ENCODE results near the gene SLC35D1. TPM values are rescaled to one million over a fixed set of nuclear protein-coding genes. Genes with fewer than 3 reads are reported as not detected.

SLC35D1 gene
- total and polyA plus RNA-seq, 4 experiments from 2014 or later, result 2.1 to 17.7 (median 10.2) TPM

Other genes with a start within 250 kb of the SLC35D1 start
- 10 to 100 TPM in 1 of 2 experiments, 1 to 10 TPM in 1; 7.9 to 11.4 TPM for gene DNAI4, start 129.3 kb downstream of the SLC35D1 start, total RNA-seq
- 1 to 10 TPM; 1.3 to 2.1 TPM for gene DNAI4, start 129.3 kb downstream of the SLC35D1 start, polyA plus RNA-seq
- gene MIER1, start 129.2 kb downstream of the SLC35D1 start, total RNA-seq, result 10 to 100 TPM; 77.0 to 81.3 TPM
- gene MIER1, start 129.2 kb downstream of the SLC35D1 start, polyA plus RNA-seq, result 10 to 100 TPM; 25.5 to 41.3 TPM
- not detected for gene C1orf141, start 80.8 kb upstream of the SLC35D1 start, total RNA-seq
- gene C1orf141, start 80.8 kb upstream of the SLC35D1 start, polyA plus RNA-seq, result not detected
- 1 to 10 TPM in 1 of 2 experiments, under 1 TPM in 1; 0.47 to 1.1 TPM for gene IL23R, start 112.3 kb upstream of the SLC35D1 start, total RNA-seq
- 1 to 10 TPM; 1.8 to 2.6 TPM for gene IL23R, start 112.3 kb upstream of the SLC35D1 start, polyA plus RNA-seq